HG02973 (cell line): ENCODE measurements around the gene LMO3.
A peak's percentile ranks its signal among the peaks of the same experiment; 100 is the strongest.

Experiments used
- ATAC-seq: cut with Tn5 transposase; IDR thresholded peaks from one replicate; pipeline ENCODE4 v1.9.1; 2021; ENCODE audit warnings: moderate library complexity; ENCODE audit not compliant: unreplicated experiment

LMO3 gene

GRCh38 chr12:16602412-16602811, 3.5 kb downstream of the LMO3 start:
- ATAC-seq: no peak

- no peak for ATAC-seq
Measured at GRCh38 chr12:16600525-16600924, 5.4 kb downstream of the LMO3 start.

GRCh38 chr12:16599081-16599480, 6.9 kb downstream of the LMO3 start:
- no peak for ATAC-seq

- ATAC-seq: no peak
Measured at GRCh38 chr12:16594797-16595196, 11.2 kb downstream of the LMO3 start.

GRCh38 chr12:16593546-16593945, 12.4 kb downstream of the LMO3 start:
- ATAC-seq: no peak

- no peak for ATAC-seq
Measured at GRCh38 chr12:16590645-16591044, 15.3 kb downstream of the LMO3 start.

GRCh38 chr12:16588812-16589211, 17.1 kb downstream of the LMO3 start:
- no peak for ATAC-seq

- no peak for ATAC-seq
Measured at GRCh38 chr12:16587514-16587913, 18.4 kb downstream of the LMO3 start.

- ATAC-seq: no peak
Measured at GRCh38 chr12:16587110-16587453, 18.9 kb downstream of the LMO3 start.

- no peak for ATAC-seq
Measured at GRCh38 chr12:16586350-16587109, 19.4 kb downstream of the LMO3 start.

GRCh38 chr12:16585781-16586180, 20.2 kb downstream of the LMO3 start:
- no peak for ATAC-seq

- no peak for ATAC-seq
Measured at GRCh38 chr12:16583969-16584745, 21.8 kb downstream of the LMO3 start.

- ATAC-seq: no peak
Measured at GRCh38 chr12:16581416-16581815, 24.5 kb downstream of the LMO3 start.

GRCh38 chr12:16579041-16579440, 26.9 kb downstream of the LMO3 start:
- ATAC-seq: no peak

- no peak for ATAC-seq
Measured at GRCh38 chr12:16573398-16574077, 32.4 kb downstream of the LMO3 start.

GRCh38 chr12:16568873-16569272, 37.1 kb downstream of the LMO3 start:
- peak; percentile 63 for ATAC-seq

GRCh38 chr12:16564675-16565074, 41.3 kb downstream of the LMO3 start:
- ATAC-seq: no peak

GRCh38 chr12:16563504-16563903, 42.5 kb downstream of the LMO3 start:
- ATAC-seq: no peak

GRCh38 chr12:16562921-16563320, 43.0 kb downstream of the LMO3 start:
- ATAC-seq: no peak

- no peak for ATAC-seq
Measured at GRCh38 chr12:16562435-16562834, 43.5 kb downstream of the LMO3 start.

GRCh38 chr12:16560273-16560672, 45.7 kb downstream of the LMO3 start:
- ATAC-seq: no peak

- no peak for ATAC-seq
Measured at GRCh38 chr12:16555630-16556029, 50.3 kb downstream of the LMO3 start.
